ENCODE data around the gene SLC25A29.

Gene SLC25A29

GRCh38 chr14:100281286-100282082 lies 24.8 kb downstream of the SLC25A29 start:
- no peak for DNase-seq (ENCODE audit: low spot score)

GRCh38 chr14:100279563-100279962 lies 26.7 kb downstream of the SLC25A29 start:
- DNase-seq (ENCODE audit: low spot score) = no peak

DNA sequence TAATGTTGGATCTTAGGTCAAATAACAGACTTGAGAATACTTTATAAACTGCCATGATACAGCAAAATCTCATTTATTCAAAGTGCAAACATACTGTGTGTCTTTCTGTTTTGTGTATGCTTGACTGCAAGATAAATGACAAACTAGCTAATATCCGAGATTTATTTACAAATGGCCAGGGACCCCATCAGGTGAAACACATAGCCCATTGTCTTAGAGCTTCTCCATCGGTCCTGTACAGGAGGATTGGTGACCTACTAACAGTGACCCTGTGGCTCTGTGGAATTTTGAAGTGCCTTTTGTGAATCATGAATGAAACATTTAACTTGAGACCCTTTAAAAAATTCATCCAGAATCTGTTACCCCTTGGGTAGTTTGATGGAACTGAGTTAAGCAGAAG lies 27.1 kb downstream of the SLC25A29 start:
- no peak for DNase-seq (ENCODE audit: low spot score)

- peak; percentile 86 for DNase-seq (ENCODE audit: low spot score)
Observed at GRCh38 chr14:100278702-100279101, 27.5 kb downstream of the SLC25A29 start.

GRCh38 chr14:100275214-100275613 lies 31.0 kb downstream of the SLC25A29 start:
- DNase-seq (ENCODE audit: low spot score) = no peak

- no peak for DNase-seq (ENCODE audit: low spot score)
Observed at GRCh38 chr14:100274250-100274649, 32.0 kb downstream of the SLC25A29 start.

DNA sequence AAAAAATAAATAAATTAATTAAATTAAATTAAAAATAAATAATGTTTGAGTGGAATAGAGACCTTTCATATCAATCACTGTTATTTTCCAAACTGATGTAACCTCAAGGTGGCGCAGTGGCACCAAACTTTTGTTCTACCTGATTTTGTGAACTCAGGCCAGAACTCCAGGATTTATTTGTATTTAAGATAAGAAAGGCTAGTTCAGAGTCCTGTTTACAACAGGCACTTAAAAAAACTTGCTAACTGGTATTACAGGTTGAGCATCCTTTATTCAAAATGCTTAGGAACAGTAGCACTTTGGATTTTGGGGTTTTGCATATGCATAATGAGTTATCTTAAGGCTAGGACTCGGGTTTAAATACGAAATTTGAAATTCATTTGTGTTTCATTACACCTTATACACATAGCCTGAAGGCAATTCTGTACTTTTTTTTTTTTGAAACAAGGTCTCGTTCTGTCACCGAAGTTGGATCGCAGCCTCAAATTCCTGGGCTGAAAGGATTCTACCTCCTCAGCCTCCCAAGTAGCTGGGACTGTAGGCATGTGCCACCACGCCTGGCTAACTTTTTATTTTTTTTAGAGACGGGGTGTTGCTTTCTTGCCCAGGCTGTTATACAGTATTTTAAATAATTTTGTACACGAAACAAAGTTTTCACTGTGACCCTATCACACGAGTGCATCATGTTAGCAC lies 34.9 kb downstream of the SLC25A29 start:
- DNase-seq (ENCODE audit: low spot score) = no peak

GRCh38 chr14:100268591-100269207 lies 37.5 kb downstream of the SLC25A29 start:
- DNase-seq (ENCODE audit: low spot score) = no peak

- DNase-seq (ENCODE audit: low spot score) = no peak
Observed at GRCh38 chr14:100267990-100268389, 38.3 kb downstream of the SLC25A29 start.

DNA sequence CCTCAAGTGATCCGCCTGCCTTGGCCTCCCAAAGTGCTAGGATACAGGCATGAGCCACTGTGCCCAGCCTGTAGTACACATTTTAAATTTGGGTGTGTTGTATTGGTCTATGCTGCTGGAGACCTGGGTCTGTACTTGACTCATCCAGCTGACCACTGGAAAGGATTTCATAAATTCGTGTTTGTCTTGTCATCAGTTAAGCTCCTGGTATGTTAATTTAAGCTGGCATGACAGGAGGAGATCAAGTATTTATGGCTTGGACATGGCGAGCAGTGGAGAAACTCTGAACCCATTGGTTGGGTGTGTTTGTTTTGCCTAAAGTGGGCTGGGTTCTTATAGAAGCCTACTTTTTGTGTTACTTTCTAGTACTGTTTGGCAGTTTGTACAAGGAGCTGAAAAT lies 43.1 kb downstream of the SLC25A29 start:
- peak; percentile 32 for DNase-seq (ENCODE audit: low spot score)

- DNase-seq (ENCODE audit: low spot score) = no peak
Observed at GRCh38 chr14:100262545-100262944, 43.7 kb downstream of the SLC25A29 start.

DNA sequence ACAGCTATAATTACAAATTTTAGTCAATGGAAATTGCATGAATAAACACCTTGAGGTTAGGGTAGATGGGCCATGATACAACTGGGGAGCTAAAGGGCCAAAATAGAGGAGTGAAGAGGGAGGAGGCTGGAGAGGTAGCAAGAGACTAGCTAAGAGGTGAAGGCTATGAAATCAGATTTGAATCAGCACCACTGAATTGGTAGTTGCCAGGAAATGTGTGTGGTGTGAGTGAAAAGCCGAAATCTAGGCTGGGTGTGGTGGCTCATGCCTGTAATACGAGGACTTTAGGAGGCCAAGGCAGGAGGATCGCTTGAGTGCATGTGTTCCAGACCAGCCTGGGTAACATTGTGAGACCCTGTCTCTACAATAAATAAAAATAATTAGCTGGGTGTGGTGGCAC lies 44.6 kb downstream of the SLC25A29 start:
- no peak for DNase-seq (ENCODE audit: low spot score)

DNA sequence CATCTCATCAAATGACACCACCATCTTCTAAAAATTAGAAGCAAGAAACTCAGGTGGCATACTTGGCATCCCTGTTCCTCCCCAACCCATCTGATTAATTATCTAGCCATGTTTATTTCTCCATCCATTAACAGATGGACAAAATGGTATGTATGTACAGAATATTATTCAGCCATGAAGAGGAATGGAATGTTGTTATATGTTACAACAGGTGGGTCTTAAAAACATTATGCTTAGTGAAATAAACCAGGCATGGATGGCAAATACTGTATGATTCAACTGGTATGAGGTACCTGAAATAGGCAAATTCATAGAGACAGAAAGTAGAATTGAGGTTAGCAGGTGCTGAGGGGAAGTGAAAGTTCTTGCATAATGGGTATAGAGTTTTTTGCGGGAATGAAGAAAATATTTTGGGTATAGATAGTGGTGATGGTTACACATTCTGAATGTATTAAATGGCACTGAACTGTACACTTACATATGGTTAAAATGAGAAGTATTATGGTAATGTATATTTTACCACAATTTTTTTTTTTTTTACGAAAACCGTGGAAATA lies 49.8 kb downstream of the SLC25A29 start:
- no peak for DNase-seq (ENCODE audit: low spot score)

DNA sequence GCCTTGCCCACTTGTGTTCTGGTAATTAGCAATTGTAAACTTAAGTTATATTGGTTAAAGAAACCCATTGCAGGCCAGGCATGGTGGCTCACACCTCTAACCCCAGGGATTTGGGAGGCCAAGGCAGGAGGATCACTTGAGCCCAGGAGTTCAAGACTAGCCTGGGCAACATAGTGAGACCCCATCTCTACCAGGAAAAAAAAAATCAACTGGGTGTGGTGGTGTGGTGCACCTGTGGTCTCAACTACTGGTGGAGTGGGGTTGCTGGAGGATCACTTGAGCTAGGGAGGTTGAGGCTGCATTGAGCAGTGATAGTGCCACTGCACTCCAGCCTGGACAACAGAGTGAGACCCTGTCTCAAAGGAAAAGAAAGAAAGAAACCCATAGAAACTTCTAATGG lies 53.6 kb downstream of the SLC25A29 start:
- DNase-seq (ENCODE audit: low spot score) = no peak

GRCh38 chr14:100250732-100251465 lies 55.3 kb downstream of the SLC25A29 start:
- DNase-seq (ENCODE audit: low spot score) = no peak

DNA sequence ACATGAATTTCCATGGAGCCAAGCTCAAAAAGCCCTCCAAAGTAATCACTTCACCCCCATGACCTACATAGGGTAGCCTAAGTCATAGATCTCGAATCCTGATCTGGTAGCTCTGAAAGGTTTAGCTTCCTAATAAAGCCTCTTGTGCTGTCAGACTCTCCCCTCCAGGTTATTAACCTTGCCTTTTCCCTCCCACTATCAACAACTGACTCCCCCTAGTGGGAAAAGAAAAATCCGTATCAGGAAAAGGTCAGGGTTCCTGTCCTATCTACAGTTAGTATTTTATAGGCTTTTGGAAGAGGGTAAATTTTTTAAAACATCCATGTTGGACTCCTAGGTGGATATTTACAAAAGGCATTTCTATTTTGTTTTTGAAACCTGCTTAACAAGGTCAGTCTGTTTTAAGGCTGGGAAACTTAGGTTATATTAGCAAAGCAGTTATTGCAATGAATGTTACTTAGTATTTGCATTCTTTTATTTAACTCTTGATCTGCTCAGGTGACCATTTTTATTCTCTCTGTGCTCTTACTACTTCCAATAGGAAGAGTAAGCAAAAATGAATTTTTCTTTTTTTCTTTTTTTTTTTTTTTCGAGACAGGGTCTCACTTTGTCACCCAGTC lies 59.3 kb downstream of the SLC25A29 start:
- peak; percentile 48 for DNase-seq (ENCODE audit: low spot score)

- no peak for DNase-seq (ENCODE audit: low spot score)
Observed at GRCh38 chr14:100243020-100243419, 63.2 kb downstream of the SLC25A29 start.

GRCh38 chr14:100241279-100241678 lies 65.0 kb downstream of the SLC25A29 start:
- no peak for DNase-seq (ENCODE audit: low spot score)

All from GM03348 (cell line).